Loucy (cell line): ENCODE data around the gene TOP1.

ENCODE experiments used
- H2AFZ ChIP-seq: fragments of 200-600 bp; sonication (generic); 2 replicates; pipeline ENCODE4 v1.6.0; 2016; ENCODE audit warnings: antibody characterized with exemption, mild to moderate bottlenecking, low read length, moderate library complexity
- H3F3A ChIP-seq: fragments of 200-600 bp; 2 replicates; pipeline ENCODE4 v1.6.0; 2016; ENCODE audit warnings: antibody characterized with exemption, low read depth, mild to moderate bottlenecking
- H3K27me3 ChIP-seq: fragments of 200-600 bp; sonication (generic); 2 replicates; pipeline ENCODE4 v1.6.1; 2014; ENCODE audit warnings: low read length, mild to moderate bottlenecking; ENCODE audit not compliant: insufficient read depth, poor library complexity, severe bottlenecking
- H3K36me3 ChIP-seq: fragments of 200-600 bp; sonication (generic); 2 replicates; pipeline ENCODE4 v1.6.1; 2016; ENCODE audit warnings: low read length; ENCODE audit not compliant: insufficient read depth
- H3K4me1 ChIP-seq: fragments of 200-600 bp; sonication (generic); 2 replicates; pipeline ENCODE4 v1.5.1; 2014; ENCODE audit warnings: low read length, mild to moderate bottlenecking; ENCODE audit not compliant: insufficient read depth, poor library complexity, severe bottlenecking
- H3K4me2 ChIP-seq: fragments of 200-600 bp; sonication (generic); 2 replicates; pipeline ENCODE4 v1.6.0; 2014; ENCODE audit warnings: antibody characterized with exemption, low read length, low read depth, mild to moderate bottlenecking; ENCODE audit not compliant: poor library complexity, severe bottlenecking
- H3K4me3 ChIP-seq: fragments of 200-600 bp; sonication (generic); 2 replicates; pipeline ENCODE4 v1.5.1; 2014; ENCODE audit warnings: low read length, mild to moderate bottlenecking, mixed read lengths; ENCODE audit not compliant: poor library complexity, severe bottlenecking
- H3K79me2 ChIP-seq: fragments of 200-600 bp; sonication (generic); 2 replicates; pipeline ENCODE4 v1.6.1; 2014; ENCODE audit warnings: low read length; ENCODE audit not compliant: insufficient read depth
- H3K9ac ChIP-seq: fragments of 200-600 bp; sonication (generic); 2 replicates; pipeline ENCODE4 v1.6.0; 2014; ENCODE audit warnings: mild to moderate bottlenecking, low read depth, low read length, moderate library complexity; ENCODE audit not compliant: poor library complexity, severe bottlenecking
- H3K9me2 ChIP-seq: fragments of 200-600 bp; sonication (generic); replicated peaks from 2 replicates; pipeline ENCODE4 v1.6.1; 2016; ENCODE audit warnings: low read depth, low read length, mixed read lengths
- H3K9me3 ChIP-seq: fragments of 200-600 bp; sonication (generic); 2 replicates; pipeline ENCODE4 v1.6.1; 2014; ENCODE audit warnings: mild to moderate bottlenecking, antibody characterized with exemption, low read length, low read depth; ENCODE audit not compliant: insufficient read depth
- H4K20me1 ChIP-seq: fragments of 200-600 bp; sonication (generic); 2 replicates; pipeline ENCODE4 v1.6.0; 2014; ENCODE audit warnings: antibody characterized with exemption, low read length, mild to moderate bottlenecking; ENCODE audit not compliant: insufficient read depth, poor library complexity, severe bottlenecking
- EZH2phosphoT487 ChIP-seq: fragments of 200-600 bp; IDR thresholded peaks from 2 replicates; pipeline ENCODE4 v1.6.1; 2018; ENCODE audit warnings: antibody characterized with exemption, mild to moderate bottlenecking, moderate library complexity, borderline replicate concordance
- TF ChIP-seq, protein P1 (sequence below): fragments of 200-600 bp; sonication (generic); conservative IDR thresholded peaks from 2 replicates; pipeline ENCODE4 v1.5.1; 2014; ENCODE audit warnings: mild to moderate bottlenecking, antibody characterized with exemption, low read length

TOP1 gene

DNA sequence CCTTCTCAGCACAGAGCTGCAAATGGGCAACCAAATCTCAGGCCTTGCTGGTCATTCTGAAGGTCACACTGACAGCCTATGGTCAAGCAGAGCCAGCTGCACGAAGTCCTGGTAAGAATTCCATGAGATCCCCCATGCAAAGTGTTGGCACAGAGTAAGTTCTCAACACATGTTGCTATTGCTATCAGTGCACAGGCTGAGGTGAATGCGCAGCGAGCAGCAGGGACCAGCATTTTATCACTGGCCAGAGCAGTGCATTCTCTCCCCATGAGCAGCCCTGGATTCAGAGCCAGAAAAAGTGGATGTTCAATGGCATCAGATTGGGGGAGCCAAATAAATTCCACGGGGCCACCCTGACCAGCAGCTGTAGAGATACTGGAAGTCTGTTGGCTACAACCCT lies 44.1 kb upstream of the TOP1 start:
- Histone ChIP-seq H3K4me2 (no peak overlapping the region), H3K79me2 (no peaks in the 10 kb centered on the region), H2AFZ (no peak overlapping the region), H3K4me3 (no peak overlapping the region), H4K20me1 (no peaks in the 10 kb centered on the region), H3K9me2 (no peaks in the 10 kb centered on the region), H3K9me3 (no peaks in the 10 kb centered on the region), H3F3A (no peaks in the 10 kb centered on the region), H3K36me3 (no peaks in the 10 kb centered on the region), H3K9ac (no peak overlapping the region), H3K27me3 (peaks cover 28% of the 10 kb centered on the region), H3K4me1 (peaks cover 9% of the 10 kb centered on the region)
- TF ChIP-seq, protein P1, sequence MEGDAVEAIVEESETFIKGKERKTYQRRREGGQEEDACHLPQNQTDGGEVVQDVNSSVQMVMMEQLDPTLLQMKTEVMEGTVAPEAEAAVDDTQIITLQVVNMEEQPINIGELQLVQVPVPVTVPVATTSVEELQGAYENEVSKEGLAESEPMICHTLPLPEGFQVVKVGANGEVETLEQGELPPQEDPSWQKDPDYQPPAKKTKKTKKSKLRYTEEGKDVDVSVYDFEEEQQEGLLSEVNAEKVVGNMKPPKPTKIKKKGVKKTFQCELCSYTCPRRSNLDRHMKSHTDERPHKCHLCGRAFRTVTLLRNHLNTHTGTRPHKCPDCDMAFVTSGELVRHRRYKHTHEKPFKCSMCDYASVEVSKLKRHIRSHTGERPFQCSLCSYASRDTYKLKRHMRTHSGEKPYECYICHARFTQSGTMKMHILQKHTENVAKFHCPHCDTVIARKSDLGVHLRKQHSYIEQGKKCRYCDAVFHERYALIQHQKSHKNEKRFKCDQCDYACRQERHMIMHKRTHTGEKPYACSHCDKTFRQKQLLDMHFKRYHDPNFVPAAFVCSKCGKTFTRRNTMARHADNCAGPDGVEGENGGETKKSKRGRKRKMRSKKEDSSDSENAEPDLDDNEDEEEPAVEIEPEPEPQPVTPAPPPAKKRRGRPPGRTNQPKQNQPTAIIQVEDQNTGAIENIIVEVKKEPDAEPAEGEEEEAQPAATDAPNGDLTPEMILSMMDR, result no peak
- no peak for TF ChIP-seq EZH2phosphoT487

DNA sequence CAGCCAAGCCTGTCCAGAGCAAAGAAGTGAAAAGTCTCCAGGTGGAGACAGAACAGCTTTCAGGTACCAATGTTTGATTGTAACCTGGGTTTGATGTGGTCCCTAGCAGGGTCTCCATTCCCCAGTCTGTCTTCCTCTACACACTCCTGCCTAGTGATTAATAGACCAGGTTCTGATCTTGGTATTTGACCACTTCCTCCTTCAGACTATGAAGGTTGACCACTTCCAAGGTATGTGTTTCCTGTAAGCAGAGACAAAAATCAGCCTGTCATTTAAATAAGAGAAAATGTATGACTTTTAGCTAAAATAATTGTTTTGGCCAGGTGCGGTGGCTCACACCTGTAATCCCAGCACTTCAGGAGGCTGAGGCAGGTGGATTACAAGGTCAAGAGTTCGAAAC lies 41.8 kb upstream of the TOP1 start:
- H3K27me3 ChIP-seq, result peaks cover 28% of the 10 kb centered on the region
- H3K9me2 ChIP-seq, result no peaks in the 10 kb centered on the region
- no peaks in the 10 kb centered on the region for H3K9me3 ChIP-seq
- no peak overlapping the region for H3K4me3 ChIP-seq
- peak overlapping the region; percentile 3 for H3K4me2 ChIP-seq
- H4K20me1 ChIP-seq, result no peaks in the 10 kb centered on the region
- no peaks in the 10 kb centered on the region for H3K79me2 ChIP-seq
- no peaks in the 10 kb centered on the region for H3F3A ChIP-seq
- peaks cover 22% of the 10 kb centered on the region for H3K4me1 ChIP-seq
- no peak overlapping the region for H2AFZ ChIP-seq
- no peak overlapping the region for H3K9ac ChIP-seq
- TF ChIP-seq, protein P1, result no peak
- TF ChIP-seq EZH2phosphoT487, result 0 out of 2 replicates have a peak, but pooled peaks have one; percentile 15
- no peaks in the 10 kb centered on the region for H3K36me3 ChIP-seq

DNA sequence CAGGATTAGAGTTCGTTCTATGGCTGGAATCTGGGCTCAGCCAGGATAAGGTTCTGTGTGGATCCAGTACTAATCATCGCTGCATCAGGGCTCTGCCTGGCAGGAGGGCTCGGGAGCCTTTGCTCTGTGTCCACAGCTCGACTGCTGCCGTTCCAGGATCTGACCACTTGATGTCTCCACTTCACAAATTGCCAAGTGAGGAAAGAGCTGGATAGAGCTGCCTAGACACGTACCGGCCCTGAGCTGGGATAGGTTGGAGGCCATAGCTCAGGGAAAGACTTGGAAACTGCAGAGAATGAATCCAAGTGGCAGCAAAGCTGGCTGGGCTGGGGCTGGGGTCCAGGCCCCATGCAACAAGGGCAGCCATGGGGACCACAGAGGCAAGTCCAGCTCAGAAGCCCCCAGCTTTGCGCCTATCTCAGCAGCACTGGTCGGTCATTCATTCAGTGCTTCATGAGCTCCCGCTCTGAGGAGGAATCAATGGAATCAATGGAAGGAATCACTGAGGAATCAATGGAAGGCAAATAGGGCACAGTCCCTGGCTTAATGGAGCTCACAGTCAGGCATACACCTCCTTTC lies 38.0 kb upstream of the TOP1 start:
- Histone ChIP-seq H4K20me1 (no peaks in the 10 kb centered on the region), H3K27me3 (peaks cover 6% of the 10 kb centered on the region), H3K4me1 (peaks cover 30% of the 10 kb centered on the region), H3K36me3 (no peaks in the 10 kb centered on the region), H3F3A (no peaks in the 10 kb centered on the region), H3K4me3 (peak overlapping the region; percentile 12), H3K4me2 (peak overlapping the region; percentile 59), H3K79me2 (no peaks in the 10 kb centered on the region), H3K9ac (peak overlapping the region; percentile 53), H3K9me3 (no peaks in the 10 kb centered on the region), H2AFZ (peak overlapping the region; percentile 25; the same call in 1 of the 2 replicates), H3K9me2 (no peaks in the 10 kb centered on the region)
- TF ChIP-seq EZH2phosphoT487, result no peak
- TF ChIP-seq, protein P1, result peak; percentile 91
